Caco-2 (cell line): ENCODE data around the gene KAT7. TPM values are rescaled to one million over a fixed set of nuclear protein-coding genes. Genes with fewer than 3 reads are reported as not detected.
"Not testable (repeated sequence)": the region's sequence is repeated elsewhere in the genome, so short reads cannot be mapped to it uniquely, and the experiment has no call there.

Experiments used
- BruUV-seq: library from RNA; stranded (reverse); fragments of 400-500 nt; replicated peaks from 2 replicates; lab custom pipeline; 2021; lab: Mats Ljungman, UMichigan
- CTCF ChIA-PET: fragments of 300-600 bp; sonication (Branson Sonifier 250); formaldehyde crosslinking; loops from one replicate; lab custom pipeline; 2022; ENCODE audit warnings: antibody characterized with exemption; lab: Charles Lee
- POLR2A ChIA-PET: fragments of 300-600 bp; sonication (Branson Sonifier 250); formaldehyde crosslinking; loops from one replicate; lab custom pipeline; 2022; ENCODE audit warnings: antibody characterized with exemption; lab: Charles Lee
- DNase-seq, 2 experiments: peaks; one replicate each; pipeline versions ENCODE4 v3.0.0 to v3.0.0-alpha.2; 2020 to 2022
- H3K27me3 ChIP-seq: replicated peaks from 2 replicates; pipeline ENCODE4 v1.6.0; 2011; ENCODE audit warnings: low read length; ENCODE audit not compliant: control insufficient read depth, insufficient read depth
- H3K36me3 ChIP-seq: 2 replicates; pipeline ENCODE4 v1.5.1; 2011; ENCODE audit warnings: low read length; ENCODE audit not compliant: control insufficient read depth, insufficient read depth
- H3K4me1 ChIP-seq: fragments of 250-450 bp; sonication (Bioruptor Pico); 2 replicates; pipeline ENCODE4 v1.5.1; 2020; ENCODE audit warnings: mild to moderate bottlenecking
- H3K4me3 ChIP-seq: 2 replicates; pipeline ENCODE4 v1.5.1; 2011; ENCODE audit warnings: low read depth, mild to moderate bottlenecking, control low read depth, low read length
- H3K9me3 ChIP-seq: fragments of 250-450 bp; sonication (Bioruptor Pico); 2 replicates; pipeline ENCODE4 v1.5.1; 2020; ENCODE audit warnings: mild to moderate bottlenecking, moderate library complexity
- H3K27ac Mint-ChIP-seq: one replicate; pipeline ENCODE4 v1.8.0; 2022; ENCODE audit warnings: mixed read lengths; ENCODE audit not compliant: unreplicated experiment
- H3K27me3 Mint-ChIP-seq: one replicate; pipeline ENCODE4 v1.8.0; 2022; ENCODE audit warnings: mixed read lengths; ENCODE audit not compliant: insufficient read depth, unreplicated experiment
- H3K36me3 Mint-ChIP-seq: one replicate; pipeline ENCODE4 v1.8.0; 2022; ENCODE audit warnings: mild to moderate bottlenecking, mixed read lengths; ENCODE audit not compliant: insufficient read depth, unreplicated experiment
- H3K4me1 Mint-ChIP-seq: one replicate; pipeline ENCODE4 v1.8.0; 2022; ENCODE audit warnings: low read depth, mixed read lengths; ENCODE audit not compliant: unreplicated experiment
- H3K4me3 Mint-ChIP-seq: one replicate; pipeline ENCODE4 v1.8.0; 2022; ENCODE audit warnings: mild to moderate bottlenecking, moderate library complexity, mixed read lengths; ENCODE audit not compliant: unreplicated experiment
- H3K9me3 Mint-ChIP-seq: one replicate; pipeline ENCODE4 v1.8.0; 2022; ENCODE audit warnings: mixed read lengths; ENCODE audit not compliant: unreplicated experiment
- intact Hi-C: fragments of 100-400 bp; cut with micrococcal nuclease; formaldehyde crosslinking; loops from one replicate; pipeline ENCODE4 v1.10.0; 2022; ENCODE audit not compliant: unreplicated experiment
- total RNA-seq: library from RNA; stranded (reverse); gene quantifications from 2 replicates; pipeline ENCODE4 v1.2.3, GENCODE V29; 2022
- TF ChIP-seq, protein P1 (sequence below), 2 experiments: fragments of 200-600 bp in 1 of 2; IDR thresholded peaks; 1 replicate in 1 of 2; 2 replicates in 1 of 2; pipeline versions ENCODE4 v1.5.1 to v1.8.0; 2011 to 2022; ENCODE audit warnings: antibody characterized with exemption in 1 of 2, control low read depth in 1 of 2, inconsistent platforms in 1 of 2, low read depth in 1 of 2, low read length in 1 of 2, mild to moderate bottlenecking in 1 of 2, moderate library complexity in 1 of 2; ENCODE audit not compliant: insufficient read depth in 1 of 2, severe bottlenecking in 1 of 2, unreplicated experiment in 1 of 2

The KAT7 gene
- total RNA-seq, 1 experiment from 2014 or later, result 137 TPM

DNA sequence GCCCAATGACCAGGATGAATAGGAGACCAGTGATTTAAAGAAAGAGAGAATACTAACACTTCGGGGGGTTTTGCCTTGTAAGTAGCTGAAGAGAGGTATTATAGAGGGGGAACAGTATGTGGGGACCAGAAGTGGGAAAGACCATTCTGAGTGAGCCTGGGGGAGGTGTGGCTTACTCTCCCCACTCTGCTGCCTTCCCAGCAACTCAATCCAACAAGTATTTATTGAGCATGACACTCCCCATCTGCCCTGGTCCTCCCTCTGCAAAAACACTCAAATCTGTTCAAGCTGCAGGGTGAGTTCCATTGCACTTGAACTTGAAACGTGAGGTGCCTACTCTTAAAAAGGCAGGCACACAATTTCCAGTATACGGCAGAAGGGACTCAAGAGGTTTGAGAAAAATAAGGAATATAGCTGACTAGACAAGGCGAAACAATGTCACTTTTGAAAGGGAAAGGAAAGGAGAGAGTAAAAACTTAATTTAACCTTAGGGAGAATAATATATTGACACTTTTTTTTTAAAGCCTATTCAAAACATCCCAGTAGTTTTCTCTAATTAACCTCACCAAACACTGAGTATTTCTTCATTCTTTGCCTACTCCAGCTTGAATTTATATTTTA, 32.7 kb upstream of the KAT7 start:
- BruUV-seq, result no TSS peak
- CTCF ChIA-PET, result no interaction called here

DNA sequence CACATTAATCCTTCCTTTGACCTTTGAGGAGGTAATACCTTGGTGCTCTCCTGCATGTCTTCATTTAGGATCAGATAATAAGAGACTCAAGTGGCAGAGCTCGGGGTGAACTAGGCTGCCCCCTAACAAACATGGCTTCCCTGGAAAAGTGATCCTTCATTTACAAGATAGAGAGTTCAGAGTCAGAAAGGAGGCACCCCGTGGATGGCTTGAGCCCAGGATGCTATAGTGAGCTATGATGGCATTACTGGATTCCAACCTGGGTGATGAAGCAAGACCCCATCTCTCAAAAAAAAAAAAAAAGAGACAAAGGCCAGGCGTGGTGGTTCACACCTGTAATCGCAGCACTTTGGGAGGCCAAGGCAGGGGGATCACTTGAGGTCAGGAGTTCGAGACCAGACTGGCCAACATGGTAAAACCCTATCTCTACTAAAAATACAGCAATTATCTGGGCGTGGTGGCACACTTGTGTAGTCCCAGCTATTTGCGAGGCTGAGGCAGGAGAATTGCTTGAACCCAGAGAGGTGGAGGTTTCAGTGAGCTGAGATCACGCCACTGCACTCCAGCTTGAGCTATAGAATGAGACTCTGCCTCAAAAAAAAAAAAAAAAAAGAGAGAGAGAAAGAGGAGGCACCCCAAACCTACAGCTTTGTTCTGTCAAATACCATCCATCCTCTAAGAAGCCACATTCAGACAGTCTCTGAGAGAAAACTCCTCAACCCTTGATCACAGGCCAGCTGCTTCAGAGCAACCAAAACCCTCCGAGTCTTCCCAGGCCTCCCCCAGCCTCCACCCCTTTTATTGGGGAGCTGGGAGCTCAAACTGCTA, 31.9 kb upstream of the KAT7 start:
- intact Hi-C loops, result no loop called here
- BruUV-seq, result no TSS peak
- no peak overlapping the region for H3K4me3 ChIP-seq
- POLR2A ChIA-PET, result interaction anchor here (0.6 kb wide), 1 partner anchor 821 kb away, joined by 3 read pairs; no protein-coding TSS in a partner anchor
- Mint-ChIP-seq H3K4me3 (no peak overlapping the region), H3K9me3 (no peaks in the 10 kb centered on the region), H3K4me1 (no peaks in the 10 kb centered on the region), H3K36me3 (no peaks in the 10 kb centered on the region), H3K27me3 (no peaks in the 10 kb centered on the region), H3K27ac (no peak overlapping the region)
- no peak for DNase-seq
- H3K4me1 ChIP-seq, result no peaks in the 10 kb centered on the region
- CTCF ChIA-PET, result interaction anchor here (0.6 kb wide), 1 partner anchor 382 kb away, joined by 4 read pairs; no protein-coding TSS in a partner anchor
- H3K27me3 ChIP-seq, result no peaks in the 10 kb centered on the region
- TF ChIP-seq, protein P1, sequence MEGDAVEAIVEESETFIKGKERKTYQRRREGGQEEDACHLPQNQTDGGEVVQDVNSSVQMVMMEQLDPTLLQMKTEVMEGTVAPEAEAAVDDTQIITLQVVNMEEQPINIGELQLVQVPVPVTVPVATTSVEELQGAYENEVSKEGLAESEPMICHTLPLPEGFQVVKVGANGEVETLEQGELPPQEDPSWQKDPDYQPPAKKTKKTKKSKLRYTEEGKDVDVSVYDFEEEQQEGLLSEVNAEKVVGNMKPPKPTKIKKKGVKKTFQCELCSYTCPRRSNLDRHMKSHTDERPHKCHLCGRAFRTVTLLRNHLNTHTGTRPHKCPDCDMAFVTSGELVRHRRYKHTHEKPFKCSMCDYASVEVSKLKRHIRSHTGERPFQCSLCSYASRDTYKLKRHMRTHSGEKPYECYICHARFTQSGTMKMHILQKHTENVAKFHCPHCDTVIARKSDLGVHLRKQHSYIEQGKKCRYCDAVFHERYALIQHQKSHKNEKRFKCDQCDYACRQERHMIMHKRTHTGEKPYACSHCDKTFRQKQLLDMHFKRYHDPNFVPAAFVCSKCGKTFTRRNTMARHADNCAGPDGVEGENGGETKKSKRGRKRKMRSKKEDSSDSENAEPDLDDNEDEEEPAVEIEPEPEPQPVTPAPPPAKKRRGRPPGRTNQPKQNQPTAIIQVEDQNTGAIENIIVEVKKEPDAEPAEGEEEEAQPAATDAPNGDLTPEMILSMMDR (IDR thresholded peaks at IDR 0.05; ENCODE audit: insufficient read depth in 1 of 2, low read depth in 1 of 2, low read length in 1 of 2, severe bottlenecking in 1 of 2, unreplicated experiment in 1 of 2), result no peak
- H3K9me3 ChIP-seq, result no peaks in the 10 kb centered on the region
- H3K36me3 ChIP-seq, result no peaks in the 10 kb centered on the region

More for the DNA sequence above, 32.7 kb upstream of the KAT7 start:
- Mint-ChIP-seq H3K4me1 (no peaks in the 10 kb centered on the region), H3K9me3 (no peaks in the 10 kb centered on the region), H3K27ac (no peak overlapping the region), H3K4me3 (no peak overlapping the region), H3K36me3 (no peaks in the 10 kb centered on the region), H3K27me3 (no peaks in the 10 kb centered on the region)
- H3K4me1 ChIP-seq, result no peaks in the 10 kb centered on the region
- no peaks in the 10 kb centered on the region for H3K9me3 ChIP-seq
- no peaks in the 10 kb centered on the region for H3K36me3 ChIP-seq
- intact Hi-C loops, result no loop called here
- H3K27me3 ChIP-seq, result no peaks in the 10 kb centered on the region
- no peak for DNase-seq
- no peak overlapping the region for H3K4me3 ChIP-seq
- POLR2A ChIA-PET, result interaction anchor here (0.6 kb wide), 1 partner anchor 8 kb away, joined by 8 read pairs; the partner anchor contains the start of gene FAM117A
- TF ChIP-seq, protein P1 (IDR thresholded peaks at IDR 0.05; ENCODE audit: insufficient read depth in 1 of 2, low read depth in 1 of 2, low read length in 1 of 2, severe bottlenecking in 1 of 2, unreplicated experiment in 1 of 2), result no peak

DNA sequence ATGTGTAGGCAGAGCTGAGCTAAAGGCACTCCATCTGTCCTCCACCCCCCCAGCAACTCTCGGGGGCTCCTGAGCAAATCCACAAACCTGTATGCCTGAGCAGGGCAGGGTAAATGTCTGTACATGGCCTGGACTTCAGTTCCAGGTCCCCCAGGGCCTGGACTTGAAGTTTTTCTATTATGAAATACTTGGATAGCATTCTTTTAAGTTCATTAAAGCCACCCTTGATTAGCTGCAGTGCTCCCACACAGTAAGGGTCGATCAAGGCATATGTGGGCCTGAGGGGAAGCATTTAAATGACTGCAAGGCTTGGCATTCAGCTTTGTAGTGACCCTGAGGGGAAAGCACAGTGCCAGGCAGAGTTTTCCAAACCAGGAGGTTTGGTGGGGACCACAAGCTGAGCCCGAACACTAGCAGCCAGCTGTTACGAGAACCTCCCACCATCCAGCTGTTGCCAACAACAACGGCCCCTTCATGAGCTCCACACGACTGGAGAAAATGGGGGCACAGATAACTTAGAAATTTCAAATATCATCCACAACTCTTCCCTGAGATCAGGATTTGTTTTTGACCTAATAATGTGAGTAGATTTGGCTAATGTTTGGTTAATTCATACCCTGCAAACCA, 31.2 kb upstream of the KAT7 start:
- ChIA-PET POLR2A (no interaction called here), CTCF (interaction anchor here (0.6 kb wide), 1 partner anchor 381 kb away, joined by 4 read pairs; no protein-coding TSS in a partner anchor)
- TF ChIP-seq, protein P1 (IDR thresholded peaks at IDR 0.05; ENCODE audit: insufficient read depth in 1 of 2, low read depth in 1 of 2, low read length in 1 of 2, severe bottlenecking in 1 of 2, unreplicated experiment in 1 of 2), result no peak
- Histone ChIP-seq H3K4me3 (no peak overlapping the region), H3K27me3 (no peaks in the 10 kb centered on the region), H3K9me3 (no peaks in the 10 kb centered on the region), H3K36me3 (no peaks in the 10 kb centered on the region), H3K4me1 (peaks cover under 1% of the 10 kb centered on the region; the same call in 1 of the 2 replicates)
- intact Hi-C loops, result no loop called here
- Mint-ChIP-seq H3K4me3 (no peak overlapping the region), H3K4me1 (no peaks in the 10 kb centered on the region), H3K27ac (no peak overlapping the region), H3K36me3 (no peaks in the 10 kb centered on the region), H3K27me3 (no peaks in the 10 kb centered on the region), H3K9me3 (no peaks in the 10 kb centered on the region)
- no TSS peak for BruUV-seq
- DNase-seq, result no peak

DNA sequence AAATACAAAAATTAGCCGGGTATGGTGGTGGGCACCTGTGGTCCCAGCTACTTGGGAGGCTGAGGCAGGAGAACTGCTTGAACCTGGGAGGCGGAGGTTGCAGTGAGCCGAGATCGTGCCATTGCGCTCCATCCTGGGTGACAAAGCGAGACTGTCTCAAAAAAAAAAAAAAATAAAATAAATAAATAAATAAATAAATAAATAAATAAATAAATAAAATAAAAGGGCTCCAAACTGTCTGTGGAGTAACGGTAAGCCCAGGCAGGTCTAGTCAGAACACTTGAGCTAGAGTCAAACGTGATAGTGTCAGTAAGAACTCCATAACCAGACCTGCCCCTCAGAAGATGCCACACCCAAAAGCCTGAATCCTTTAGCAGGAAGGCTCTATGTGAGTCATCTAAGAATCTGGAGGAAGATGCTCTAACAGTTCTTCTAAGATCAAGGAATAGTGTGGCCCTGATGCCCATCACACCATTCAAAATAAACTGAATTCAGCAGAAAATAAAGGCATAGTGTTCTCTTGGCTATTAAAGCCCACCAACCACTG, 29.9 kb upstream of the KAT7 start:
- H3K9me3 Mint-ChIP-seq, intact Hi-C loops, H3K9me3 ChIP-seq, H3K27me3 Mint-ChIP-seq, DNase-seq, H3K4me1 Mint-ChIP-seq, POLR2A ChIA-PET, H3K36me3 Mint-ChIP-seq, H3K4me3 ChIP-seq, H3K36me3 ChIP-seq, H3K4me1 ChIP-seq, H3K27me3 ChIP-seq, H3K4me3 Mint-ChIP-seq, BruUV-seq, H3K27ac Mint-ChIP-seq: not testable (repeated sequence)
- CTCF ChIA-PET, result interaction anchor here (1.6 kb wide), 1 partner anchor 29 kb away, joined by 4 read pairs; no protein-coding TSS in a partner anchor
